B cell (primary cell): Measurements from ENCODE around the gene CEP55. TPM values are rescaled to one million over a fixed set of nuclear protein-coding genes. Genes with fewer than 3 reads are reported as not detected.

ENCODE experiments used
- ATAC-seq: fragments of 200-7000 bp; cut with Tn5 transposase; one replicate; pipeline ENCODE4 v1.10.0; 2021; ENCODE audit warnings: low read depth, mild to moderate bottlenecking, moderate number of reproducible peaks, moderate library complexity
- CTCF ChIA-PET: fragments of 350-600 bp; sonication (Branson Sonifier 250); formaldehyde crosslinking; loops from one replicate; lab custom pipeline; 2021; ENCODE audit warnings: antibody characterized with exemption, inconsistent platforms; lab: Charles Lee
- POLR2A ChIA-PET: fragments of 350-600 bp; sonication (Branson Sonifier 250); formaldehyde crosslinking; loops from one replicate; lab custom pipeline; 2021; ENCODE audit warnings: antibody characterized with exemption; lab: Charles Lee
- DNase-seq: peaks from one replicate; pipeline ENCODE4 v3.0.0; 2013
- H2AFZ ChIP-seq: 2 replicates; pipeline ENCODE4 v1.6.1; 2012; ENCODE audit warnings: mild to moderate bottlenecking, low read depth, low read length; ENCODE audit not compliant: insufficient read depth, poor library complexity, severe bottlenecking
- H3K27ac ChIP-seq, 2 donors: 1 replicate in 1 of 2; 2 replicates in 1 of 2; pipeline ENCODE4 v1.5.1; 2012 to 2013; ENCODE audit warnings: low read length in 2 of 2, mild to moderate bottlenecking in 2 of 2, moderate library complexity in 1 of 2
- H3K27me3 ChIP-seq, 4 experiments: fragments of 200-600 bp in 1 of 4; sonication (generic) in 1 of 4; replicated peaks in 1 of 4; 1 replicate in 2 of 4; 2 replicates in 2 of 4; pipeline versions ENCODE4 v1.6.1 to v1.7.0; 2013 to 2016; ENCODE audit warnings: low read length in 3 of 4, mild to moderate bottlenecking in 2 of 4, mixed read lengths in 1 of 4, moderate library complexity in 1 of 4; ENCODE audit not compliant: insufficient read depth in 4 of 4, control insufficient read depth in 3 of 4; ENCODE audit errors: control extremely low read depth in 1 of 4
- H3K36me3 ChIP-seq, 2 experiments: replicated peaks in 1 of 2; 1 replicate in 1 of 2; 2 replicates in 1 of 2; pipeline versions ENCODE4 v1.6.1 to v1.7.1; 2013; ENCODE audit warnings: low read length in 1 of 2; ENCODE audit not compliant: insufficient read depth in 2 of 2, control insufficient read depth in 1 of 2; ENCODE audit errors: control extremely low read depth in 1 of 2, extremely low read depth in 1 of 2
- H3K4me1 ChIP-seq, 2 donors: fragments of 200-600 bp in 1 of 2; sonication (generic) in 1 of 2; 1 replicate in 1 of 2; 2 replicates in 1 of 2; pipeline versions ENCODE4 v1.5.1 to v1.6.1; 2013 to 2017; ENCODE audit warnings: low read length in 2 of 2; ENCODE audit not compliant: control insufficient read depth in 2 of 2, insufficient read depth in 2 of 2
- H3K4me2 ChIP-seq: replicated peaks from 2 replicates; pipeline ENCODE3; 2012; ENCODE audit warnings: mild to moderate bottlenecking, low read depth, low read length; ENCODE audit not compliant: poor library complexity, severe bottlenecking
- H3K4me3 ChIP-seq, 5 experiments: fragments of 200-600 bp in 1 of 5; sonication (generic) in 1 of 5; 1 replicate in 3 of 5; 2 replicates in 2 of 5; pipeline versions ENCODE4 v1.5.1 to v1.7.0; 2011 to 2016; ENCODE audit warnings: low read length in 4 of 5, mild to moderate bottlenecking in 4 of 5, low read depth in 2 of 5, control low read depth in 1 of 5, moderate library complexity in 1 of 5; ENCODE audit not compliant: insufficient read depth in 1 of 5; ENCODE audit errors: control extremely low read depth in 1 of 5, extremely low read depth in 1 of 5
- H3K79me2 ChIP-seq: fragments of 200-600 bp; sonication (generic); one replicate; pipeline ENCODE4 v1.6.0; 2016; ENCODE audit warnings: low read length; ENCODE audit not compliant: control insufficient read depth, insufficient read depth
- H3K9ac ChIP-seq: fragments of 200-600 bp; sonication (generic); 2 replicates; pipeline ENCODE4 v1.6.1; 2017; ENCODE audit warnings: mild to moderate bottlenecking, low read length, moderate library complexity
- H3K9me3 ChIP-seq, 3 donors: one replicate each; pipeline versions ENCODE4 v1.6.1 to v1.7.1; 2013; ENCODE audit warnings: low read length in 2 of 3; ENCODE audit not compliant: control insufficient read depth in 2 of 3, insufficient read depth in 1 of 3; ENCODE audit errors: control extremely low read depth in 1 of 3
- H4K20me1 ChIP-seq: 2 replicates; pipeline ENCODE4 v1.6.0; 2012; ENCODE audit warnings: mild to moderate bottlenecking, low read length; ENCODE audit not compliant: insufficient read depth, control insufficient read depth, poor library complexity, severe bottlenecking
- H3K27ac Mint-ChIP-seq: one replicate; pipeline ENCODE4 v1.8.0; 2021; ENCODE audit warnings: mixed read lengths
- H3K27me3 Mint-ChIP-seq: one replicate; pipeline ENCODE4 v1.8.0; 2021; ENCODE audit warnings: mixed read lengths
- H3K4me1 Mint-ChIP-seq: one replicate; pipeline ENCODE4 v1.8.0; 2021; ENCODE audit warnings: mixed read lengths
- H3K4me3 Mint-ChIP-seq: one replicate; pipeline ENCODE4 v1.8.0; 2021; ENCODE audit warnings: mixed read lengths
- H3K9me3 Mint-ChIP-seq: one replicate; pipeline ENCODE4 v1.8.0; 2022; ENCODE audit warnings: mixed read lengths; ENCODE audit not compliant: insufficient read depth
- CTCF ChIP-seq: fragments of 200-600 bp; IDR thresholded peaks from one replicate; pipeline ENCODE4 v1.8.0; 2022; ENCODE audit warnings: antibody characterized with exemption, mild to moderate bottlenecking
- WGBS: methylation state at CpG from one replicate; pipeline ENCODE4 v1.1.5; 2013; ENCODE audit warnings: missing lambda C conversion rate; ENCODE audit not compliant: insufficient coverage; 5-methylcytosine and 5-hydroxymethylcytosine counted together
- intact Hi-C: fragments of 100-400 bp; cut with micrococcal nuclease; formaldehyde crosslinking; loops from one replicate; pipeline ENCODE4 v1.10.0; 2022
- polyA plus RNA-seq: library from polyadenylated mRNA; depleted of rRNA; stranded (reverse); fragments of >200 nt; gene quantifications from 2 replicates; pipeline ENCODE4 v1.2.3, GENCODE V29; 2012
- small RNA-seq: library from RNA; depleted of rRNA; stranded (forward); fragments of <200 nt; gene quantifications from one replicate; pipeline ENCODE3, GENCODE V24; 2012; ENCODE audit warnings: low replicate concordance, low read depth; ENCODE audit not compliant: insufficient read length
- total RNA-seq, 2 donors: library from RNA; stranded (reverse); fragments of 120-200 nt in 1 of 2; gene quantifications; 1 replicate in 1 of 2; 2 replicates in 1 of 2; pipeline versions ENCODE4 v1.2.3 to v1.2.4, GENCODE V29; 2013 to 2022

Gene CEP55
- total and polyA plus RNA-seq, 2 donors (not counting 1 experiment from before 2014, with no cell fraction given), result 0.12 to 0.27 TPM

DNA sequence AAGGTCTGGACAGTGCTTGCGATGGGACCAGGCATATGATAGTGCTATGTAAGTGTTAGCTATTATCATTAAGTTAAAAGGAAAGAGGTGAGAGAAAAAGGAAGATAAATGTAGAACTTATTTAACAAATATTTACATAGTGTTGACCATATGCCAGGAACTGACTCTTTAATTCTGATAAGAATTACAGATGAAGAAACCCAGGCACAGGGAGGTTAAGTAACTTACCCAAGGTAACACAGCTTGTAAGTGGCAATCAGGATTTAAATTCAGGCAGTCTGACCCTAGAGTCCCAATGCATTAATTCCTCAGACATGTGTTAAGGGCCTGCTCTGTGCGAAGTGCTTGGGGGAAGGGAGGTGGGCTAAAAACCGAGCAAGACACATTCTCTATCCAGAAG, 81.2 kb downstream of the CEP55 start:
- CTCF ChIA-PET, result interaction anchor here (0.6 to 0.7 kb wide), 2 partner anchors 21 to 1883 kb away, joined by 3 read pairs; no protein-coding TSS in a partner anchor
- Histone ChIP-seq H3K9me3 (peaks cover 0 to 8% (median 6%) of the 10 kb centered on the region in 3 donors), H3K79me2 (no peaks in the 10 kb centered on the region), H3K9ac (no peak overlapping the region), H3K27me3 (peaks cover 0 to 4% (median 0%) of the 10 kb centered on the region in 4 experiments), H3K4me3 (no peak overlapping the region), H3K4me2 (no peak overlapping the region), H3K27ac (no peak overlapping the region), H3K36me3 (no peaks in the 10 kb centered on the region), H4K20me1 (no peaks in the 10 kb centered on the region), H3K4me1 (no peaks in the 10 kb centered on the region), H2AFZ (no peak overlapping the region)
- Mint-ChIP-seq H3K9me3 (peaks cover 6% of the 10 kb centered on the region), H3K27ac (no peak overlapping the region), H3K4me1 (peaks cover 2% of the 10 kb centered on the region), H3K4me3 (no peak overlapping the region), H3K27me3 (peaks cover 36% of the 10 kb centered on the region)
- WGBS, result 92% methylated on average over 2 of the region's 3 CpGs
- no peak for ATAC-seq
- intact Hi-C loops, result no loop called here
- POLR2A ChIA-PET, result no interaction called here
- no peak for DNase-seq
- no peak for TF ChIP-seq CTCF

Small RNA genes lying within 50 kb of the gene (small RNA-seq; reads per million reads assigned to genes)
- not detected for gene RNA5SP323

Other genes with a start within 250 kb of the CEP55 start
- gene MYOF, start 14.3 kb upstream of the CEP55 start, total RNA-seq, result 0.07 and 0.24 TPM in 2 replicates
- gene MYOF, start 14.3 kb upstream of the CEP55 start, polyA plus RNA-seq, result 0.18 and 0.33 TPM in 2 replicates
- gene FFAR4, start 70.1 kb downstream of the CEP55 start, total RNA-seq, result not detected in 2 replicates
- gene FFAR4, start 70.1 kb downstream of the CEP55 start, polyA plus RNA-seq, result not detected in 2 replicates
- gene RBP4, start 104.6 kb downstream of the CEP55 start, total RNA-seq, result not detected in 2 replicates
- gene RBP4, start 104.6 kb downstream of the CEP55 start, polyA plus RNA-seq, result not detected in 2 replicates
- not detected in 2 replicates for gene PDE6C, start 115.9 kb downstream of the CEP55 start, total RNA-seq
- gene PDE6C, start 115.9 kb downstream of the CEP55 start, polyA plus RNA-seq, result not detected in 2 replicates
- gene FRA10AC1, start 206.0 kb downstream of the CEP55 start, total RNA-seq, result 29.7 and 31.2 TPM in 2 replicates
- gene FRA10AC1, start 206.0 kb downstream of the CEP55 start, polyA plus RNA-seq, result 5.0 and 7.9 TPM in 2 replicates